ENCODE data around the gene HOXB7. TPM values are rescaled to one million over a fixed set of nuclear protein-coding genes. Genes with fewer than 3 reads are reported as not detected.
A peak's percentile ranks its signal among the peaks of the same experiment; 100 is the strongest.

Gene HOXB7
- total RNA-seq, 2 donors from 2014 or later = 1.3 to 1.6 TPM

DNA sequence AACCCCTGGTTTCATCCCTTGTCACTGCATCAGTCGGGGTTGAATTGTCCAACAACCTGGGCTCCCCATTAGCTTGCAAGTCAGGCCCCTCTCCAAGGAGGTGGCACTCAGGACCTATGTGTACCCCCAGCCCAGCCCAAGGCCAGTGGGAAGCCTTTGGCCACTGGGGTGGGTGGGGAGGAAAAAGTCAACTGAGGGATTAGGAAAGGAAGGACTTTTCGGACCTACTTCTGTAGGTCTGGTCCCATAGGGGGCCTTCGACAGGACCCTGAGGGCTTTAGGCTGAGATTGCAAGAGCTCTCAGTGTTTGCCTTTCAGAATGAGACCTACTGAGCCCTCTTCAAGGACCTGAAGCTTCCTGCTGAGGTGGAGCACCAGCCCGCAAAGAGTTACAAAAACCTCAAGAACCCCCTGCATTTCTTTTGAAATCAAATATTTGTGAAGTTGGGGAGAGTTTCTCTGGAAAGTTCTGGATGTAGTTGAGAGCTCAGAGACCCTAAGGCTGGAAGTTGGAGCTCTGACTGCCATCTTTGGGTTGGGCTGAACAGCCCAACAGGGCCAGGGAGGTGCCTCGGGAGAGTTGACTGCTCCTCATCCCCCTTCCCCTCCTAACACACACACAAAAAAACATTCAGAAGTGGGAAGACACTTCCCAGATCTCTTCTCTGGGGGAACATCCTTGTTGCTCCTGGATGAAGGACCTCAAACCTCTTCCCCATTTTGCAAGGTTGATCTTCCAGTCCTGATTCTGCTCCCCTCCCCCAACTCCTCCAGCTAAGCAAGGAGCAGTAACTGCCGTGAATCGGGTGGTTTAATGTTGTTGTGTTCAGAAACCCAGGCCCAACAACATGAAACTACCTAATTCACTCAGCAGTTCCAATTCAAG, 21.1 kb upstream of the HOXB7 start:
- H3K36me3 Mint-ChIP-seq (ENCODE audit: insufficient read depth in 2 of 2) = no peaks in the 10 kb centered on the region
- ATAC-seq (replicated peaks in 1 of 2) (no peak), DNase-seq (no peak)
- H3K4me3 Mint-ChIP-seq = peak overlapping the region in 1 of 2 donors; percentile 10
- peaks cover 98% of the 10 kb centered on the region for H3K27me3 Mint-ChIP-seq (ENCODE audit: low read depth)
- H3K9me3 Mint-ChIP-seq = no peaks in the 10 kb centered on the region
- peaks cover 25% of the 10 kb centered on the region for H3K4me1 Mint-ChIP-seq (ENCODE audit: low read depth)
- H3K27ac Mint-ChIP-seq = no peak overlapping the region

DNA sequence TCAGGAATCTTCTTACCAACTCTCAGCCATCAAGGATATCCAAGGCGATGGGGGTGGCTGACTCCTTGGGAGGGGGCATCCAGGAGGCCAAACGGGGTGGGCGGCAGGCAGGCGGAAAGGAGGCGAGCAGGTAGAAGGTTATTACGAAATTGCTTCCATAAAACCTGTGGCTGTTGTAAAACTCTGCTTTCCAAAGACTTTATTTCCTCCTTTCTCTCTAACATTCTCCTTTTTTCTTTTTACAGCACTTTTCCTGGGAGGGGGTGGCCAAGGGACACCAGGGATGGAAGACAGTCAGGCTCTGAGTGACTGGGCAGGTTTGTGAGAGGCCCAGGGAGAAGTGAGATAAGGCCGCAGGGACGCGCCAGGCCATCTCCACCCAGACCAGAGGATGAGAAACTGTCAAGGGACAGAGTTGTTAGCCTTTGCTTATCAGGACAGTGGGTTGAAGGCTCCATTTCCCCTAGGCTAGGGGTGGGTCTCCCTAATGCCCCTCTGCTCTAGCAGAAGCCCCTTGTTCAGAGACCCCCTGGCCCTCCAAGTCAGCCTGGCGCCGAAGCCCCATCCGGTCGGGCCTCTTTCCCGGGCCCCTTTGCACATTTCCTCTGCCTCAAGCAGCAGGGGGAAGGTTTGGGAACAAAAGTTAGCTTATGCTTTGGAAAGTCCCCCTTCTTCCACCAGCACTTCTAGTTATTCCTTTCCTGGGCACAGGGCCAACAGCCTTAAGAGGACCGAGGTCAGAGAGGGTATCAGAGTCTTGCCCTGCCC, 20.3 kb upstream of the HOXB7 start:
- ATAC-seq (replicated peaks in 1 of 2) (no peak), DNase-seq (no peak)
- H3K27me3 Mint-ChIP-seq (ENCODE audit: low read depth) = peaks cover 98% of the 10 kb centered on the region
- H3K9me3 Mint-ChIP-seq = no peaks in the 10 kb centered on the region
- H3K4me3 Mint-ChIP-seq = no peak overlapping the region
- peaks cover 1 to 4% of the 10 kb centered on the region in 2 donors for H3K36me3 Mint-ChIP-seq (ENCODE audit: insufficient read depth in 2 of 2)
- H3K4me1 Mint-ChIP-seq (ENCODE audit: low read depth) = peaks cover 21% of the 10 kb centered on the region
- H3K27ac Mint-ChIP-seq = no peak overlapping the region

DNA sequence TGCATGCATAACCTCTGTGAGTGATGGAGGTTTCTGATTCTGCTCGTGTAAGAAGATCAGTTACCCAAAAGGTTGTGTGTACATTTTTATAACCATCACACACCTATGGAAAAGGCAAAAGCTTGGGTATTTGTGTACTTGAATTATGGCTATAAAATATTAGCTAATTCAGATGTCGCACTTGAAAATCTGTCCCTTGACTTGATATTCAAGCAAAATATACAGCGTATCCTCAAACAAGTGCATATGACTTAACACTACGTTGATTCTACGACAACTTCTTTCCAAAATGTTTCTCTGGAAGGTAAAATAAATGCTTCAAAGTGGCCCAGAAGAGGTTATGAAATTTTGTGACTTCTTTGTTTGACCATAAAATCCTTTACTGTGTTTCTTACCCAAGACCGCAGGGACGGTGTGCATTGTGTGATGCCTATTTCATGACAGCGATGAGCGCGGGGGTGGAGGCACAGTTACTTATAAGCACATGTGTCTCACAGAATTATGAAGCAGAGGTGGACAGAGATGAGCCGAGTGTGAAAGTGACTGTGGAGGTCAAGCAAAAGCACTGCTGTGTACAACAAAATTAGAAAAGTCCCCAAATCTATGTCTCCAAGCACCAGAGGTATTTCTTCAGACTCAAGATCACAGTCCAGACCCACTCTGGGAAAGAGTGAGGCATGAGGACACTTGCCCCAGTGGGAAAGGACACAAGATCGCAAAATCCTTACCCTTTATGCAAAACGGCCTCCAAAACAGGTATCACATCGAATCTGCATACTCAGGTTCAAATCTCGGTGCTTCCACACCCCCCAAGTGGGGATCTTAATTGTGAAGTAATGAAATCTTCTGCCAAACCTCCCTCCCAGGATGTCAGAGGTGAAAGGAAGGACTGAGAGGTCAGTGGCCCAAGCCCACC, 19.4 kb upstream of the HOXB7 start:
- no peak overlapping the region for H3K27ac Mint-ChIP-seq
- no peak for DNase-seq
- H3K4me1 Mint-ChIP-seq (ENCODE audit: low read depth) = peaks cover 19% of the 10 kb centered on the region
- H3K27me3 Mint-ChIP-seq (ENCODE audit: low read depth) = peaks cover 98% of the 10 kb centered on the region
- H3K36me3 Mint-ChIP-seq (ENCODE audit: insufficient read depth in 2 of 2) = peaks cover 3 to 6% of the 10 kb centered on the region in 2 donors
- H3K4me3 Mint-ChIP-seq = no peak overlapping the region
- no peak for ATAC-seq (replicated peaks in 1 of 2)
- no peaks in the 10 kb centered on the region for H3K9me3 Mint-ChIP-seq

DNA sequence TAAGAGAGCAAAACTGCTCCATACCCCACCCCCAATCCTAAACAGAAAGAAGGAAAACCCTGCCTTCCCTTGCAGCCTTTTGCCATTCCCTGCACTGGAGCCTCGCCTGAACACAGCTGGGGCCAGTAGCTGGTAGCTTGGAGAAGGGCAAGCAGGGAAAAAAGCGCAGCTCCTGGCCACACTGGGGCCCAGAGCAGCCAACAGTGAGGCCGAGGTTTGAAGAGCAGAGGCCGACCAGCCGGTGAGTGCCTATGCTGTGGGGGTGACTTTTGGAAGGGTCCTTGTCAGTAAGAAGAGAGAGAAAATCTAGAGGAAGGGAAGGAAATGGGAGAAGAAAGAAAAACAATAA, 18.6 kb upstream of the HOXB7 start:
- H3K4me3 Mint-ChIP-seq = no peak overlapping the region
- H3K9me3 Mint-ChIP-seq = no peaks in the 10 kb centered on the region
- H3K36me3 Mint-ChIP-seq (ENCODE audit: insufficient read depth in 2 of 2) = peaks cover 3 to 6% of the 10 kb centered on the region in 2 donors
- no peak overlapping the region for H3K27ac Mint-ChIP-seq
- peaks cover 92% of the 10 kb centered on the region for H3K27me3 Mint-ChIP-seq (ENCODE audit: low read depth)
- no peak for ATAC-seq (replicated peaks in 1 of 2)
- H3K4me1 Mint-ChIP-seq (ENCODE audit: low read depth) = peaks cover 15% of the 10 kb centered on the region
- no peak for DNase-seq

DNA sequence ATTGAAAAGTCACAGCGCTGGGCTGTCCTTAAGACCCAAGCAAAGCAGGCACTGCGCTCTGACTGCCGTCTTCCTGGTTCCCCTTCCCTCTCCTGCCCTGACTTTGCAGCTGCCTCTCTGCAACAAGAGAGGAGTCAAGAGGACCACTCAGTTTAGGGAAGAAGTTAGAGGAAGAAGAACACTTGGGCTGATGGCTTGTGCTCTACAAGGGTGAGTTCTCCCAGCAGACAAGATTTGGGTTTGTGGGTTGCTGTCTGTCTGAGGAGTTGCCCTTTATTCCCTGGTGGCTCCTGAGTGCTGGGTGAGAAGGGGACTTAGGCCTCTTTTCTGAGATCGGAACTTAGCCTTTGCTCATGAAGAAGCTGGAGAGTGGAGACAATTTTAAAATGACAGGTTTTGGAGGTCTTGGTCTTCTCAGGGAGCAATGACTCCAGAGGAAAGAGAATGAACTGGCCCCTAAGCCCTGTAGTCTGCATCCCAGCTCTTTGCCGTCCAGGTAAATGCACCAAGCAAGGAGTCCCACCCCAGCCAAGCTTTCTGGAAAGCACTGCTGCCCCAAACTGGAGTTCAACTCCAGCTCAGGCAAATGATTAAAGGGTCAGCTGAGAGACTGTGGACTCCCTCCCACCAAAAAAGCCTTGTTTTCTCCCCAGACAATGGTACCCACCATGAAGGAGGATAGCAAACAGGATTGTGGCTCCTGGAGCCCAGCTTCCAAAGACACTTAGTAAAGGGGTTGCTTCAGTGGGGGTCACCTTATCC, 18.0 kb upstream of the HOXB7 start:
- Mint-ChIP-seq H3K4me1 (ENCODE audit: low read depth) (peaks cover 15% of the 10 kb centered on the region), H3K36me3 (ENCODE audit: insufficient read depth in 2 of 2) (peaks cover 3 to 6% of the 10 kb centered on the region in 2 donors)

DNA sequence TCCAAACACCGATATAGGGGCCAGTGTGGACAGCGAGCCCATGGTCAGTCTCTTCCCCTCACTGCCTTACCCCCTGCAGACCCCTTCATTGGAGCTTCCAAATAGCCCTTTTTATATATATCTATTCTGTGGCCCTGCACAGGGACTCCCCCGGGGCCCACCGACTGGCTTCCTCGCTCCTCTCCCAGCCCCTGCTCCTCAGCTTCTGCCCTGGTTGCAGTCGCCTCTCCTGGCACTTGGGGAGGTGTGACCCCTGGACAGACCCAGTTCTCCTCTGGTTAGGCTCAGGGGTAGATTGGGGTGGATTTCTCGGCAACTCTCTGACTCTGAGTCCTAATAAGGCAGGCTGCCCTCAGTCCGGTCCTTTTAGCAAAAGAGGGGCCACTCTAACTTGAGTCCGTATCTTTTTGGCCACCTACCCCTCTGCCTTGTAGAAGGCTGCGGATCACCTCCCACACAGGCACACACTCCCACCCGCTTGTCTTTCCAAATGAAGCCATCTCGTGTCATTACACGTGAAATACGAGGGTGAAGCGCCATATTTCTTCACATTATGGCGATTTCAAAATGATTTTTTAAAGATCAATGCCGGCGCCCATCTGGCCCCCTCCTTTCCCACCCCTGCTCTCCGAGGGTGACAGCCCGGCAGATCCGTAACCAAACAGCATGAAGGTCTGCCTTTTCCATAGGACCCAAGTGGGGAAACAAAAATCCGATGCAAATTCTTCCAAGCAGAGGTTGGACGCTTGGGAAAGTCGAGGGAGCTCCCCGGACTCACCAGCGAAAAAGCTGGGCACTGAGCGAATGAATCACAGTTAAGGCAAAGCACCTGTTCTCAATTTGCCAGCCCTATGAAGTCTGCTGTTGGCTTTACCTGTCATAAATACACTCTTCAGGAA, 17.1 kb upstream of the HOXB7 start:
- H3K4me3 Mint-ChIP-seq = peak overlapping the region; percentile 29 to 97
- H3K36me3 Mint-ChIP-seq (ENCODE audit: insufficient read depth in 2 of 2) = peaks cover 3 to 6% of the 10 kb centered on the region in 2 donors
- H3K4me1 Mint-ChIP-seq (ENCODE audit: low read depth) = peaks cover 14% of the 10 kb centered on the region
- no peak for DNase-seq
- H3K9me3 Mint-ChIP-seq = no peaks in the 10 kb centered on the region
- no peak overlapping the region for H3K27ac Mint-ChIP-seq
- ATAC-seq (replicated peaks in 1 of 2) = no peak
- H3K27me3 Mint-ChIP-seq (ENCODE audit: low read depth) = peaks cover 95% of the 10 kb centered on the region

More for the DNA sequence above, 18.0 kb upstream of the HOXB7 start:
- H3K27me3 Mint-ChIP-seq (ENCODE audit: low read depth) = peaks cover 92% of the 10 kb centered on the region
- H3K27ac Mint-ChIP-seq = no peak overlapping the region
- ATAC-seq (replicated peaks in 1 of 2) (no peak), DNase-seq (no peak)
- no peak overlapping the region for H3K4me3 Mint-ChIP-seq
- H3K9me3 Mint-ChIP-seq = no peaks in the 10 kb centered on the region

DNA sequence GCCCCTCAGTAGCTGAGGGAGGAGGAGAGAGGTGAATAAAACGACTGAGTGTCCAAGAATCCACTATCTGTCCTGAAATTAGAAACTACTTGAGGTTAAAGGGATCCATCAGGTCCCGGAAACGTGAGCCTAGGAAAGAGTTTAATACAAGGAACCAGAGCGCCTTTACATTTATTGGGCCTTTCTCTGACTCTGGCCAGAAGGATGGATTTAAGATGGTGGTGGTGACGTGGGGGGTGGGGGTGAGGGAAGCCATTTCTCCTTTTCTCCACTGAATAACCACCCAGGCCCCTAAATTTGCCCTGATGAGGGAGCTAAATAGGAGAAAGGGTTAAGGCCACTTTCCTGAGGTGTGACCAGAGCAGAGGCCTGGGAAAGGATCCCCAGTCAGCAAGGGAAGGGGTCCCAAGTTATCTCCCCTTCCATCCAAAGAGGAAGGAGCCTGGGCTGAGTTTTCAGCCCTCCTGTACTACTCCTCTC, 16.3 kb upstream of the HOXB7 start:
- peak overlapping the region; percentile 95 to 97 for H3K4me3 Mint-ChIP-seq
- no peaks in the 10 kb centered on the region for H3K9me3 Mint-ChIP-seq
- DNase-seq (no peak), ATAC-seq (replicated peaks in 1 of 2) (no peak)
- peaks cover 3 to 6% of the 10 kb centered on the region in 2 donors for H3K36me3 Mint-ChIP-seq (ENCODE audit: insufficient read depth in 2 of 2)
- H3K4me1 Mint-ChIP-seq (ENCODE audit: low read depth) = peaks cover 7% of the 10 kb centered on the region
- peaks cover 95% of the 10 kb centered on the region for H3K27me3 Mint-ChIP-seq (ENCODE audit: low read depth)
- H3K27ac Mint-ChIP-seq = no peak overlapping the region

DNA sequence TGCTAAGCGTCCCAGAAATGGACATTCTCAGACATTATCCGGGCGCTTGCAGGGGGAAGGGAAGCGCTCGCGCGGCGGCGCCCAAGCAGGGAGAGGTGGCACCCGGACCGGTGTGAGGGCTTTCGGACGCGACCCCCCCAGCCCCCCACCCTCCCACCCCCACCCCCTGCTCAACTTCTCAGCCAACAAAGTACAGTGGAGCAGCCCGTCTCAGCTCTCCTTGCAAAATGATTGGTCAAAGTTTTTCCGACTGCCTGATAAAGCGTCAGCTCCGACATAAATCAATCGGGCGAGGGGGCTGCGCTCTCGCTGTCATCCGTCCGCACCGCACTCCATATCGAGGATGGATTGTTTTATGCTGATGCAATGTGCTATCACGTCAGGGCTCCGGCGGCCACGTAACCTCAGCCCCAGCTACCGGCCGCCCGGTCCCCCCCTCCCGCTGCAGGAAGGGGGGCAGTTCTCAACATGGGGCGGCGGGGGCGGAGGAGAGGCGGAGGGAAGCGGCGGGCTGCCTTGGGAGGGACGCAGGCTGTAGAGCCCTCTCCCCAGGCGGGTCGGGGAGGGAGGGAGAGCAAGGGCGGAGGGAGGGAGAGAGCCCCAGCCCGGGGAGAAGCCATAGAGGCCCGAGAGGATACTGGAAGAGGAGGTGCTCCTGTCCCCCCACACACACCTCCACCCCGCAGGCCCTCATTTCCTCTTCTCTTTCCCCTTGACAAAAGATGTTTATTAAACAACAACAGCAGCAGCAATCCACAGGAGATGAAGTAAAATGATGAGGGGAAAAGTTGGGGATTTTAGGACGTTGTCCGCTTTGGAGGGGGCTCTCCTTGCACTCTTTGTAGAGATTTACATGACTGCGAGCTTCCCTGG, 15.7 kb upstream of the HOXB7 start, which contains the start of gene HOXB9:
Gene HOXB9, minus strand, starts transcription at position 114 of the 873 bp plus-strand sequence. Its CDS starts 89 bp downstream, at position 25.
- peak within 1 kb of the TSS; percentile 69 for H3K27ac Mint-ChIP-seq
- H3K4me1 Mint-ChIP-seq (ENCODE audit: low read depth) = peaks cover 6% of the 10 kb centered on the region
- peaks cover 3 to 6% of the 10 kb centered on the region in 2 donors for H3K36me3 Mint-ChIP-seq (ENCODE audit: insufficient read depth in 2 of 2)
- H3K27me3 Mint-ChIP-seq (ENCODE audit: low read depth) = peaks cover 95% of the 10 kb centered on the region
- peak; percentile 81 to 83 for ATAC-seq (replicated peaks in 1 of 2)
- H3K4me3 Mint-ChIP-seq = peak within 1 kb of the TSS; percentile 95 to 97
- peak; percentile 78 to 79 for DNase-seq
- no peaks in the 10 kb centered on the region for H3K9me3 Mint-ChIP-seq

DNA sequence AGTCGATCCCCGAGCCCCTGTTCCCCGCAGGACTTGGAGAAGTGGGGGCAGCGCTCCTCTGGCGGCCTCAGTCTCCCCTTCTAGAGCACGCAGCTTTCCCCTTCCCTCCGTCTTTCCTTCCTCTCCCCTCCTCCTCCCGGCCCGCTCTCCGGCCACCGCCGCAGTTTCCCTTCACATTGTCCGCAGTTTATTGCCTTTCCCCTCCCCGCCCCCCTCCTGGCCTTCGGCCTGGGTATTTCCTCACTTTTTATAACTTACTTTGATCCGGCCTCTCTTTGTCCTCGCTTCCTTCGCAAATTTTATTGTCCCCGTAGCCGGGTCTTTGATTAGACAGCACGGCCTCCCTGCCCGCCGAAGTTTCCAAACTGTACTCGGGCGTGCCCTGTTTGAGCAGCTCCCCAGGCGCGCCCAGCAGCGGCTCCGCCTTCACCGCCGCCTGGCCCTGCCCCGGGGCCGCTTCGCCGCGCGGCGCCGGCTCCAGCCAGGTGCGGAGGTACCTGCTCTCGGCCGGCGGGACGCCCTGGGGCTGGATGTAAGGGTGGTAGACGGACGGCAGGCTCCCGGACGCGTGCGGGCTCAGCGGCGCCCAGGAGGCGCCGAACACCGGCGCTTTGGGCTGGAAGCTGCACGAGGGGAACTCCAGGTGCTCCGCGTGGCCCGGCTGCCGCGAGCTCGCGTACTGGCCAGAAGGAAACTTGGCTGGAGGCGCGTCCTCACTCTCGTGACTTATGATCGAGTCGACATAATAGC, 14.9 kb upstream of the HOXB7 start:
- Mint-ChIP-seq H3K27ac (peak overlapping the region; percentile 69), H3K4me1 (ENCODE audit: low read depth) (peaks cover 6% of the 10 kb centered on the region), H3K27me3 (ENCODE audit: low read depth) (peaks cover 95% of the 10 kb centered on the region), H3K4me3 (peak overlapping the region; percentile 95 to 97), H3K9me3 (no peaks in the 10 kb centered on the region), H3K36me3 (ENCODE audit: insufficient read depth in 2 of 2) (peaks cover 3 to 6% of the 10 kb centered on the region in 2 donors)
- DNase-seq = peak; percentile 58 to 61
- peak; percentile 65 to 68 for ATAC-seq (replicated peaks in 1 of 2)
